Mesothelial cell of epicardium (in vitro differentiated cells): ENCODE measurements around the gene EPHX1. TPM values are rescaled to one million over a fixed set of nuclear protein-coding genes. Genes with fewer than 3 reads are reported as not detected.

ENCODE experiments used
- DNase-seq, 2 experiments: peaks; one replicate each; pipeline ENCODE4 v3.0.0; 2021; ENCODE audit warnings: low spot score in 2 of 2; ENCODE audit not compliant: unreplicated experiment in 2 of 2
- H3K27ac Mint-ChIP-seq: 2 replicates; pipeline ENCODE4 v1.8.0; 2021; ENCODE audit warnings: mixed read lengths
- H3K27me3 Mint-ChIP-seq: 2 replicates; pipeline ENCODE4 v1.8.0; 2021; ENCODE audit warnings: low read depth, mixed read lengths
- H3K36me3 Mint-ChIP-seq: 2 replicates; pipeline ENCODE4 v1.8.0; 2021; ENCODE audit warnings: mixed read lengths
- H3K4me1 Mint-ChIP-seq: 2 replicates; pipeline ENCODE4 v1.8.0; 2021; ENCODE audit warnings: mixed read lengths
- H3K4me3 Mint-ChIP-seq: 2 replicates; pipeline ENCODE4 v1.8.0; 2021; ENCODE audit warnings: mild to moderate bottlenecking, moderate library complexity, mixed read lengths
- H3K9me3 Mint-ChIP-seq: 2 replicates; pipeline ENCODE4 v1.8.0; 2021; ENCODE audit warnings: mixed read lengths
- total RNA-seq: library from RNA; stranded (reverse); gene quantifications from 3 replicates; pipeline ENCODE4 v1.2.1, GENCODE V29; 2021
- TF ChIP-seq, protein P1 (sequence below): fragments of 200-600 bp; sonication (generic); IDR thresholded peaks from one replicate; pipeline ENCODE4 v1.5.0; 2021; ENCODE audit warnings: antibody characterized with exemption; ENCODE audit not compliant: unreplicated experiment

The EPHX1 gene
- total RNA-seq, 1 donor from 2014 or later, result 35.9 TPM

DNA sequence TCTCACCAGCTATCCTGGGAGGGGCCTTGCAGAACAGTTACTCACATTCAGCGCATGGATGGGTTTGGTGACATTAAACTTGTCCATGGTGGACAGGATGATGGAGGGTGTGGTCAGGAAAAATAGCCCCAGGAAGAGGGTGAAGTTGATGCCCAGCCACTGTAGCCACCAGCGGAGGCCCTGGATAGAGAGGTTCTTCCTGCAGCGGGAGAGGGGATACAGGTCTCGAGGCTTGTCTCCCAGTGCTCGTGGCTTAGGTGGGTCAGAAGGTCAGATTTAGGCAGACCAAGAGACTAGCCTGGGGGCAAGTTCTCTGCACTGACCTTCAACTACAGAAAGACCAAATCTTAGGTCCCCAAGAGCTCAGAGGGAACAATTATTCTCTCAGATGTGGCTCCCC lies 49.2 kb downstream of the EPHX1 start:
- H3K9me3 Mint-ChIP-seq, result no peaks in the 10 kb centered on the region
- no peak overlapping the region for H3K27ac Mint-ChIP-seq
- no peaks in the 10 kb centered on the region for H3K4me1 Mint-ChIP-seq
- H3K4me3 Mint-ChIP-seq, result no peak overlapping the region
- no peaks in the 10 kb centered on the region for H3K27me3 Mint-ChIP-seq
- DNase-seq, result no peak
- peaks cover 22% of the 10 kb centered on the region for H3K36me3 Mint-ChIP-seq
- TF ChIP-seq, protein P1, sequence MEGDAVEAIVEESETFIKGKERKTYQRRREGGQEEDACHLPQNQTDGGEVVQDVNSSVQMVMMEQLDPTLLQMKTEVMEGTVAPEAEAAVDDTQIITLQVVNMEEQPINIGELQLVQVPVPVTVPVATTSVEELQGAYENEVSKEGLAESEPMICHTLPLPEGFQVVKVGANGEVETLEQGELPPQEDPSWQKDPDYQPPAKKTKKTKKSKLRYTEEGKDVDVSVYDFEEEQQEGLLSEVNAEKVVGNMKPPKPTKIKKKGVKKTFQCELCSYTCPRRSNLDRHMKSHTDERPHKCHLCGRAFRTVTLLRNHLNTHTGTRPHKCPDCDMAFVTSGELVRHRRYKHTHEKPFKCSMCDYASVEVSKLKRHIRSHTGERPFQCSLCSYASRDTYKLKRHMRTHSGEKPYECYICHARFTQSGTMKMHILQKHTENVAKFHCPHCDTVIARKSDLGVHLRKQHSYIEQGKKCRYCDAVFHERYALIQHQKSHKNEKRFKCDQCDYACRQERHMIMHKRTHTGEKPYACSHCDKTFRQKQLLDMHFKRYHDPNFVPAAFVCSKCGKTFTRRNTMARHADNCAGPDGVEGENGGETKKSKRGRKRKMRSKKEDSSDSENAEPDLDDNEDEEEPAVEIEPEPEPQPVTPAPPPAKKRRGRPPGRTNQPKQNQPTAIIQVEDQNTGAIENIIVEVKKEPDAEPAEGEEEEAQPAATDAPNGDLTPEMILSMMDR, result no peak

DNA sequence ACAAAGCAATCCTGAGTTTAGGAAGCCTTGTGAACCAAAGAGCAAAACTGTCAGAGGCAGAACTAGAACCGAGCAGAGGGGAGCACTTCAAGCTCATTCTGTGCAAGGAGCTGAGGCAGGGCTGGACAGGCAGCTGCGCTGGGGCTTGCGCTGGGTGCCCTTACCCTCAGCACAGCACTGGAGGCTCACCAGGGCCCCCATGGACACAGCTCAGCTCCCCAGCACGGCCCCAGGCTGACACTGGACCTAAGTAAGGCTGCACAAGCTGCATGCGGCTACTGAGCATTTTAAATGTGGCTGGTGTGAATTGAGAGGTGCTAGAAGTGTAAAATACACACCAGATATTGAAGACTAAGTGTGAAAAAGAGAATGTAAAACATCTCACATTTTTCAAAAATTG lies 50.2 kb downstream of the EPHX1 start:
- TF ChIP-seq, protein P1, result no peak
- no peaks in the 10 kb centered on the region for H3K4me1 Mint-ChIP-seq
- no peak overlapping the region for H3K4me3 Mint-ChIP-seq
- no peak overlapping the region for H3K27ac Mint-ChIP-seq
- no peaks in the 10 kb centered on the region for H3K27me3 Mint-ChIP-seq
- H3K9me3 Mint-ChIP-seq, result no peaks in the 10 kb centered on the region
- H3K36me3 Mint-ChIP-seq, result peaks cover 19% of the 10 kb centered on the region
- DNase-seq, result no peak

DNA sequence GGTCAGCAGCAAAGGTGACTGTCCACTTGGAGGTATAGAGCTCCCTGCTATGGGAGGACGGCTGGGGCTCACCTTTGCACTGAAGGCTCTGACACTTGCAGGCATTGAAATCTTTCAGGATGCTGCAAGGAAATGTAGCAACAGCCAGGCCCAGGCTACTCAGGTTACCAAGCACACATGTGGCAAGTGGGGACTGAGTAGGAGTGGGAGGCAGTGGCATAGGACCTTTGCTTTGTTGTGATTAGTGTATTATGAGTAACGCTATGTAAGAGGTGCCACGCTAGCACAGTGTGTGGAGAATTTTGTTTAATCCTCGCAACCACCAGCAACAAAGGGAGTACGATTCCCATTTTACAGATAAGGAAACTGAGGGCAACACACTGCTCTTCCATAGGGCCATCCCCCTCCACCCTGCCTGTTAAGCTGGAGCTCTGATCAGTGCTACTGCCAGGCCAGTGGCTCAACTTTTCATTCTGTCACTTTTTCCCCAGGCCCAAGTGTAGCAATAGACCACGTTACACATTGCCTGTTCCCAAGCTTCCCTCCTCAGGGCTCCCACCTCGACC lies 51.0 kb downstream of the EPHX1 start:
- no peak for DNase-seq
- no peaks in the 10 kb centered on the region for H3K27me3 Mint-ChIP-seq
- TF ChIP-seq, protein P1, result no peak
- no peaks in the 10 kb centered on the region for H3K4me1 Mint-ChIP-seq
- no peak overlapping the region for H3K4me3 Mint-ChIP-seq
- H3K9me3 Mint-ChIP-seq, result no peaks in the 10 kb centered on the region
- no peak overlapping the region for H3K27ac Mint-ChIP-seq
- peaks cover 22% of the 10 kb centered on the region for H3K36me3 Mint-ChIP-seq

DNA sequence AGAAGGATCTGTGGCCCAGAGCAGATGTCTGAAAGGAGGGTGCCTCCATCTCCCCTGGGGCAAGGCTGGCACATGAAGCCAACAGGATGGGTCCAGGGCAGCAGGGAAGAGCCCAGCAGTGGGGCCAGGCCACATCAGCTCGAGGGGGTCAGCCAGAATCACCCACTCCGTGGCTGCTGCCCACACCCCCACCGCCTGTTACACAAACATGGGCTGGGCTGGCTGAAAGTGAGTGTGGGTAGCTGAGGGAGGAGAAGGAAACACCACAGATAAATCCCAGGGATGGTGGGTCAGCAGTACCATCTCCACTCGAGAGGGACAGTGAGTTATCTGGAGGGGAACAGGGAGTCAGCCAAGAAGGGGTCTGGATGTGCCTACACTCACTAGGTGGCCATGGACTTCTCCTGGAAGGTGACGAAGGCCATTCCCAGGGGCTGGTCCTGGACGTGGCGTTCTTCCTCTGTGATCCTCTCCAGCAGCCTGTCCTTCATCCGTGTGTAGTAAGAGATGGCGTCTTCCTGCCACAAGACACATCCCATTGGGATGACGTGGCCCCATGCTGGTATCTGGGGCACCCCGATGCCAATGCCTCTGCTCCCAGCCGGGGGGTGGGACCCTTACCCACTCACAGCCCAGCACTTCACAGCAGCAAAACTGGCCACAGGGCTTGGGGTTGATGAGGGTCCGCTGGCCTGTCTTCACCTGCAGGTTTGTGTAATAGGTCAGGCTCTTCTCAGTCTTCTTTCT lies 52.1 kb downstream of the EPHX1 start:
- Mint-ChIP-seq H3K27me3 (no peaks in the 10 kb centered on the region), H3K36me3 (peaks cover 22% of the 10 kb centered on the region), H3K27ac (no peak overlapping the region), H3K4me3 (no peak overlapping the region), H3K9me3 (no peaks in the 10 kb centered on the region), H3K4me1 (no peaks in the 10 kb centered on the region)
- TF ChIP-seq, protein P1, result no peak
- DNase-seq, result no peak

DNA sequence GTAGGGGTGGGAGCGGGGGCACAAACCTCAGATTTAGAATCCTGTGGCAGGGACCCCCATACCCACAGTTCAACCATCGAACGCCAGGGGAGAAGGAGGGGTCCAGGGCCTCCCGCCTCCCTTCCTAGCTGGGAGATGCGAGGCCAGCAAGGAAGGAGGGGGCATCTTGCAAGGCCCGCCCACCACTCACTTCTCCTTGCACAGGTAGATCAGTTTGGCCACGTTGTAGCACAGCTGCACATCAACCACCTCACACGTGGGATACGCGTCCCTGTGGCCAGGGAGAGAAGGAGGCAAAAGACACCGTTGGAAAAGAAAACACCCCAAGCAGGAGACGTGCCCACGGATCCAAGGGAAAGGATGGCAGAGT lies 52.6 kb downstream of the EPHX1 start:
- Mint-ChIP-seq H3K4me3 (no peak overlapping the region), H3K4me1 (no peaks in the 10 kb centered on the region), H3K9me3 (no peaks in the 10 kb centered on the region), H3K27me3 (no peaks in the 10 kb centered on the region), H3K36me3 (peaks cover 23% of the 10 kb centered on the region), H3K27ac (no peak overlapping the region)
- no peak for DNase-seq
- TF ChIP-seq, protein P1, result no peak
